ENCODE results near the gene RAB11FIP3.
"Not testable (repeated sequence)": the region's sequence is repeated elsewhere in the genome, so short reads cannot be mapped to it uniquely, and the experiment has no call there.

RAB11FIP3 gene

DNA sequence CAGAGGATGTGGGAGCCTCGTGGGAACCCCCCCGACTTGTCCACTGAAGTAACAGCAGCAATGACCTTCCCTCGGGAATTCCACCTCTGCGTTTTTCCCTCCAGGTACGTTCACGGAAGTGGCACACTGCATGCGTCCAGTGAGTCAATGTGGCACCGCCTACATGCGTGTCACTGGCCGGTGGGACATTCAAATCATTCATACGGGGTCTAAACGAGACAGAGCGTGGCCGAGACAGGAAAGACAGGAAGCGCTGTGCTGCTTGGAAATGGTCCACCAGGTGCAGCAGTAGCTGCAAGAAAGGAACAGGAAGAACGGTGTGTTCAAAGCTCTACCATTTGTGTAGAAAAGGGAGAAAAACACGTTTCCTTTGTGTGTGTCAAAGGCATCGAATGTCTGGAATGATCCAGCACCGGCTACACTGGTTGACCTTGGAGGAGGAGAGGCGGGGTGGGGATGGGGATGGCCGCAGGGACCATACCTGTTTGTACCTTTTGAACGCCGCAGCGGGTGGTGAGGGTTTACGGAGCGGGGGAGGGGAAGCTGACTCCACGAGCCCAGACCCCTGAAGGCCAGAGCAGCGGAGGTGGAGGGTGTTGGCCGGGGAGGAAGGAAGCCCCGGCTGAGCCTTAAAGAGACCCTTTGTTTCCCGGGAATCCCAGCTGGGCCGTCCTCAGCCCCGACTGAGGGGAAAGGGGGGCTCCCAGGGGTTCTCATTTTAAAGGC is 42.0 kb upstream of the RAB11FIP3 start:
- H3K4me3 ChIP-seq (ENCODE audit: low read depth, low read length) = peak overlapping the region; percentile 77
- DNase-seq (ENCODE audit: low read depth) = peak; percentile 84
- TF ChIP-seq, protein P1, sequence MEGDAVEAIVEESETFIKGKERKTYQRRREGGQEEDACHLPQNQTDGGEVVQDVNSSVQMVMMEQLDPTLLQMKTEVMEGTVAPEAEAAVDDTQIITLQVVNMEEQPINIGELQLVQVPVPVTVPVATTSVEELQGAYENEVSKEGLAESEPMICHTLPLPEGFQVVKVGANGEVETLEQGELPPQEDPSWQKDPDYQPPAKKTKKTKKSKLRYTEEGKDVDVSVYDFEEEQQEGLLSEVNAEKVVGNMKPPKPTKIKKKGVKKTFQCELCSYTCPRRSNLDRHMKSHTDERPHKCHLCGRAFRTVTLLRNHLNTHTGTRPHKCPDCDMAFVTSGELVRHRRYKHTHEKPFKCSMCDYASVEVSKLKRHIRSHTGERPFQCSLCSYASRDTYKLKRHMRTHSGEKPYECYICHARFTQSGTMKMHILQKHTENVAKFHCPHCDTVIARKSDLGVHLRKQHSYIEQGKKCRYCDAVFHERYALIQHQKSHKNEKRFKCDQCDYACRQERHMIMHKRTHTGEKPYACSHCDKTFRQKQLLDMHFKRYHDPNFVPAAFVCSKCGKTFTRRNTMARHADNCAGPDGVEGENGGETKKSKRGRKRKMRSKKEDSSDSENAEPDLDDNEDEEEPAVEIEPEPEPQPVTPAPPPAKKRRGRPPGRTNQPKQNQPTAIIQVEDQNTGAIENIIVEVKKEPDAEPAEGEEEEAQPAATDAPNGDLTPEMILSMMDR (IDR thresholded peaks at IDR 0.05; ENCODE audit: control insufficient read depth, extremely low read depth, insufficient read depth) = no peak

DNA sequence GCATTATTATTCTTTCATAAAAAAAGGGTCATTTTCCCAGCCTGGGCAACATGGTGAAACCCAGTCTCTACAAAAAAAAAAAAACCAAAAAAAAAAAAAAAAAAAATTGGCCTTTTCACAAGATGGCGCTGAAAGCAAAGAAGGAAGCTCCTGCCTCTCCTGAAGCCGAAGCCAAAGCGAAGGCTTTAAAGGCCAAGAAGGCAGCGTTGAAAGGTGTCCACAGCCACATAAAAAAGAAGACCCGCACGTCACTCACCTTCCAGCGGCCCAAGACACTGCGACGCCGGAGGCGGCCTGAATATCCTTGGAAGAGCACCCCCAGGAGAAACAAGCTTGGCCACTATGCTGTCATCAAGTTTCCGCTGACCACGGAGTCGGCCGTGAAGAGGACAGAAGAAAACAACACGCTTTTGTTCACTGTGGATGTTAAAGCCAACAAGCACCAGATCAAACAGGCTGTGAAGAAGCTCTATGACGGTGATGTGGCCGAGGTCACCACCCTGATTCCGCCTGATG is 38.8 kb upstream of the RAB11FIP3 start:
- TF ChIP-seq, protein P1 (IDR thresholded peaks at IDR 0.05; ENCODE audit: control insufficient read depth, extremely low read depth, insufficient read depth) = no peak
- no peak for DNase-seq (ENCODE audit: low read depth)

DNA sequence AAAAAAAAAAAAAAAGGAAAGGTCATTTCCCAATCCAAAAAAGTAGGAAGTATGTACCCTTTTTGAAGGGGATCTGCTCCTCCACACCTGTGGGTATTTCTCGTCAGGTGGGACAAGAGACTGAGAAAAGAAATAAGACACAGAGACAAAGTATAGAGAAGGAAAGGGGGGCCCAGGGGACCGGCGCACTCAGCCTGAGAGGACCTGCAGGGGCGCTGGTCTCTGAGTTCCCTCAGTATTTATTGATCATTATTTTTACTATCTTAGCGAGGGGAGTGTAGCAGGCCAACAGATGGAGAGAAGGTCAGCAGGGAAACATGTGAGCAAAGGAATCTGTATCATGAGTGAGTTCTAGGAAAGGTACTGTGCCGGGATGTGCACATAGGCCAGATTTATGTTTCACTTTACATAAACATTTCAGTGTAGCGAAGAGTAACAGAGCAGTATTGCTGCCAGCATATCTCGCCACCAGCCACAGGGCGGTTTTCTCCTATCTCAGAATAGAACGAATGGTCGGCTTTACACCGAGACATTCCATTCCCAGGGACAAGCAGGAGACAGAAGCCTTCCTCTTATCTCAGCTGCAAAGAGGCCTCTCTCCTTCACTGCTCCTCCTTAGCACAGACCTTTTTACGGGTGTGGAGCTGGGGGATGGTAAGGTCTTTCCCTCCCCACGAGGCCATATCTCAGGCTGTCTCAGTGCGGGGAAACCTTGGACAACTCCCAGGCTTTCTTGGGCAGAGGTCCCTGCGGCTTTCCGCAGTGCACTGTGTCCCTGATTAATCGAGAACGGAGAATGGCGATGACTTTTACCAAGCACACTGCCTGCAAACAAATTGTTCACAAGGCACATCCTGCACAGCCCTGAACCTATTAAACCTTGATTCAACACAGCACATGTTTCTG is 37.4 kb upstream of the RAB11FIP3 start:
- not testable (repeated sequence) for H3K4me3 ChIP-seq (ENCODE audit: low read depth, low read length)

More for the DNA sequence above, 38.8 kb upstream of the RAB11FIP3 start:
- no peak overlapping the region for H3K4me3 ChIP-seq (ENCODE audit: low read depth, low read length)

DNA sequence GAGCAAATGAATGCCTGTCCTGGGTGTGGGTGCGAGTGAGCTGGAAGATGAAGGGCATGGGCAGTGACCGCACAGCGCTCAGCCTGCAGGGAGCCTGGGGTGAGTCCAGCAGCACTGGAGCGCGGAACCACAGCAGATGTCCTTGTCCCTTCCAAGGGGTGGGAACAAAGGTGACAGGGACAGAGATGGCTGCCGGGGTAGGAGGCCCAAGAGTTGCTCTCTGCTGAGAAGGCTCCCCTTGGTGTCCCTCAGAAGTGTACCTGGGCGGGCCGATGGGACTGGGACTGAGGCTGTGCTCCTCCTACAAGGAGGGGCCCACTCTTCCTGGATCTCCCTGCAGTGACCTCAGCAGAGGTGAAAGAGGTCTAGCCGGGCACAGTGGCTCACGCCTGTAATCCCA is 36.1 kb upstream of the RAB11FIP3 start:
- no peak for DNase-seq (ENCODE audit: low read depth)
- TF ChIP-seq, protein P1 (IDR thresholded peaks at IDR 0.05; ENCODE audit: control insufficient read depth, extremely low read depth, insufficient read depth) = no peak
- no peak overlapping the region for H3K4me3 ChIP-seq (ENCODE audit: low read depth, low read length)

More for the DNA sequence above, 37.4 kb upstream of the RAB11FIP3 start:
- DNase-seq (ENCODE audit: low read depth) = not testable (repeated sequence)

DNA sequence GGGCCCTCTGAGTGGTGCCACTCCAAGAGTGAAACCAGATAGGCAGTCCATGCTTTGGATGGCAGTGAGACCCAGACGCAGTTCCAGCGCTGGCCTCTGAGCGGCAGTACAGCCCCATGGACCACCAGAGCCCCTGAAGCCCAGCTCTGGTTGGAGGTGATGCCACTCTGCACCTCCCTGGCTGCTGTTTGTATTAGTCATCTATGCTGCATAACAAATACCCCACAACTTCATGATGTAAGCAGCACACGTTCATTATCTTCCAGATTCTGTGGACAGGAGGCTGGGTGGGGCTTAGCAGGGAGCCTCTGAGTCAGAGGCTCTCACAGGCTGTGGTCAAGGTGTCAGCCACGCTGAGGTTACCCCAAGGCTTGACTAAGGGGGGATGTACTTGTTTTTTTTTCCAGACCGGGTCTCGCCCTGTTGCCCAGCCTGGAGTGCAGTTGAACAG is 33.5 kb upstream of the RAB11FIP3 start:
- TF ChIP-seq, protein P1 (IDR thresholded peaks at IDR 0.05; ENCODE audit: control insufficient read depth, extremely low read depth, insufficient read depth) = peak; percentile 40; the same call in 1 of the 2 replicates
- H3K4me3 ChIP-seq (ENCODE audit: low read depth, low read length) = no peak overlapping the region
- no peak for DNase-seq (ENCODE audit: low read depth)

DNA sequence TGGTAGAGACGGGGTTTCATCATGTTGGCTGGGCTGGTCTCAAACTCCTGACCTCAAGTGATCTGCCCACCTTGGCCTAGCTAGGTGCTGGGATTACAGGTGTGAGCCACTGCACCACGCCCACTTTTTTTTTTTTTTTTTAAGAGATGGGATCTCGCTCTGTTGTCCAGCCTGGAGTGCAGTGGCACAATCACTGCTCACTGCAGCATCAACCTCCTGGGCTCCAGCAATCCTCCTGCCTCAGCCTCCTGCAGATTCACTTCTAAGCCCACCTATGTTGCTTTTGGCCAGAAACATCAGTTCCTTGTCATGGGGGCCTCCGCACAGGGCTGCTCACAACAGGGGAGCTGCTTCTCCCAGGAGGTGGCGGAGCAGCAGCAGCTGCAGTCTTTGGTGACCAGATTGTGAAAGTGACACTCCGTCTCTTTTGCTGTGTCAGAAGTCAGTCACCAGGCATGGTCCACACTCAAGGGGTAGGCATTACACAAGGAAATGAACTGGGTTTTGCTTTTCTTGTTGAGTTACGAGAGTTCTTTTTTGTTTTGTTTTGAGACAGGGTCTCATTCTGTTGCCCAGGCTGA is 32.9 kb upstream of the RAB11FIP3 start:
- TF ChIP-seq, protein P1 (IDR thresholded peaks at IDR 0.05; ENCODE audit: control insufficient read depth, extremely low read depth, insufficient read depth) = no peak
- no peak overlapping the region for H3K4me3 ChIP-seq (ENCODE audit: low read depth, low read length)
- DNase-seq (ENCODE audit: low read depth) = no peak

DNA sequence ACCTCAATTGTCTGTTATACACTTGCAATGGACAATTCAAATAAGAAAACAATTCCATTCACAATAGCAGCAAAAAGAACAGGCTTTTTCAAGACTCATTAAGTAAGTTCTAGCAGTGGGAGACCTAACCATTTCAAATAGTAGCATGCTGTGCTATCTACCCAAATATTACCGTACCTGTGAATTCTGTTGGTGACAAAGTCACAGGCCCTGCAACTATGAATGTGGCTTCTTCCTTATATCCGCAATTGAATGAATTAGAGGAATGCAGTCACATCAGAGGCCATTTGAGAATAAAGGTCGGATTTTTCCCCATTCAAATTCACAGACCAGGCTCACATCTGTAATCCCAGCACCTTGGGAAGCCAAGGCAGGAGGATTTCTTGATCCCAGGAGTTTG is 29.2 kb upstream of the RAB11FIP3 start:
- TF ChIP-seq, protein P1 (IDR thresholded peaks at IDR 0.05; ENCODE audit: control insufficient read depth, extremely low read depth, insufficient read depth) = no peak
- no peak for DNase-seq (ENCODE audit: low read depth)
- H3K4me3 ChIP-seq (ENCODE audit: low read depth, low read length) = no peak overlapping the region

Data from LNCaP clone FGC (cell line).